Breast epithelium (tissue), 3 donors: Measurements from ENCODE around the gene FOXE3.

Source experiments
- POLR2AphosphoS5 ChIP-seq, 3 donors: sonication (generic); formaldehyde crosslinking; IDR thresholded peaks; one replicate each; pipeline ENCODE4 v1.6.1; 2017; ENCODE audit warnings: antibody characterized with exemption in 3 of 3
- TF ChIP-seq, protein P1 (sequence below), 3 donors: fragments of 450-650 bp; IDR thresholded peaks; one replicate each; pipeline ENCODE4 v1.5.1; 2016 to 2017; ENCODE audit warnings: antibody characterized with exemption in 3 of 3, mild to moderate bottlenecking in 3 of 3, moderate library complexity in 3 of 3

DNA sequence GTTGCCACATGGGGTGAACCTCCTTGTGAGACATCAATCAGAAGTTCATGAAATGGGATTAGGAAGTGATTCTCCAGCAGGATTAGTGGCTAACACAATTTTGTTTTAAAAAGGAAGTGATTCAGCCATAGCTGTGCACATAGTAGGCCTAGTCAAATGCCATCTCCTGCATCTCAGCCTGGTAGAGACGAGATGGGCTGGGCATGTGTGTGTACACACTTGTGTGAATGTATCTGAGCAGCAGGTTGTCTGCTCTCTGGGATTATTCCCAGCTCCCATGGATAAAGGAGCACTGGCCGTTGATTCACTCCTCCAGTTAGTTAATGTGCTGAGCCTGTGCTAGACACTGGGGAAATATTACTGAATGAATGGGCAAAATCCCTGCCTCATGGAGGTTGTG is 2.0 kb downstream of the FOXE3 start:
- TF ChIP-seq, protein P1, sequence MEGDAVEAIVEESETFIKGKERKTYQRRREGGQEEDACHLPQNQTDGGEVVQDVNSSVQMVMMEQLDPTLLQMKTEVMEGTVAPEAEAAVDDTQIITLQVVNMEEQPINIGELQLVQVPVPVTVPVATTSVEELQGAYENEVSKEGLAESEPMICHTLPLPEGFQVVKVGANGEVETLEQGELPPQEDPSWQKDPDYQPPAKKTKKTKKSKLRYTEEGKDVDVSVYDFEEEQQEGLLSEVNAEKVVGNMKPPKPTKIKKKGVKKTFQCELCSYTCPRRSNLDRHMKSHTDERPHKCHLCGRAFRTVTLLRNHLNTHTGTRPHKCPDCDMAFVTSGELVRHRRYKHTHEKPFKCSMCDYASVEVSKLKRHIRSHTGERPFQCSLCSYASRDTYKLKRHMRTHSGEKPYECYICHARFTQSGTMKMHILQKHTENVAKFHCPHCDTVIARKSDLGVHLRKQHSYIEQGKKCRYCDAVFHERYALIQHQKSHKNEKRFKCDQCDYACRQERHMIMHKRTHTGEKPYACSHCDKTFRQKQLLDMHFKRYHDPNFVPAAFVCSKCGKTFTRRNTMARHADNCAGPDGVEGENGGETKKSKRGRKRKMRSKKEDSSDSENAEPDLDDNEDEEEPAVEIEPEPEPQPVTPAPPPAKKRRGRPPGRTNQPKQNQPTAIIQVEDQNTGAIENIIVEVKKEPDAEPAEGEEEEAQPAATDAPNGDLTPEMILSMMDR (IDR thresholded peaks at IDR 0.05) = no peak
- TF ChIP-seq POLR2AphosphoS5 (IDR thresholded peaks at IDR 0.05) = no peak
